GM12892 (cell line): Measurements from ENCODE around the gene OR7G3.

Experiments
- POLR2A ChIP-seq: IDR thresholded peaks from 2 replicates; pipeline ENCODE4 v1.6.1; 2011; ENCODE audit warnings: low read depth, low read length, control low read depth
- POLR2AphosphoS5 ChIP-seq: IDR thresholded peaks from 2 replicates; pipeline ENCODE4 v1.6.1; 2011; ENCODE audit warnings: low read depth, low read length, control low read depth
- TAF1 ChIP-seq: IDR thresholded peaks from 2 replicates; pipeline ENCODE4 v1.6.1; 2011; ENCODE audit warnings: low read depth, mild to moderate bottlenecking, control low read depth, low read length, borderline replicate concordance

GRCh38 chr19:9146882-9147281 lies 20.1 kb upstream of the OR7G3 start:
- TF ChIP-seq POLR2A (no peak), POLR2AphosphoS5 (no peak), TAF1 (no peak)
